GM06990 (cell line): Measurements from ENCODE around the gene ALOX5.

ENCODE experiments used
- DNase-seq: peaks from one replicate; pipeline ENCODE4 v3.0.0-alpha.2; 2011; ENCODE audit not compliant: insufficient read length; ENCODE audit errors: extremely low read depth
- H3K27me3 ChIP-seq: replicated peaks from 2 replicates; pipeline ENCODE4 v1.6.0; 2011; ENCODE audit warnings: low read length; ENCODE audit not compliant: control insufficient read depth, insufficient read depth
- H3K36me3 ChIP-seq: 2 replicates; pipeline ENCODE4 v1.5.1; 2011; ENCODE audit warnings: low read length; ENCODE audit not compliant: control insufficient read depth, insufficient read depth
- H3K4me3 ChIP-seq: replicated peaks from 2 replicates; pipeline ENCODE4 v1.5.1; 2011; ENCODE audit warnings: low read depth, mild to moderate bottlenecking, control low read depth, low read length
- TF ChIP-seq, protein P1 (sequence below): IDR thresholded peaks from 2 replicates; pipeline ENCODE4 v1.5.1; 2011; ENCODE audit warnings: low read length, control low read depth, mild to moderate bottlenecking, inconsistent platforms; ENCODE audit not compliant: insufficient read depth, poor library complexity, severe bottlenecking

The ALOX5 gene

DNA sequence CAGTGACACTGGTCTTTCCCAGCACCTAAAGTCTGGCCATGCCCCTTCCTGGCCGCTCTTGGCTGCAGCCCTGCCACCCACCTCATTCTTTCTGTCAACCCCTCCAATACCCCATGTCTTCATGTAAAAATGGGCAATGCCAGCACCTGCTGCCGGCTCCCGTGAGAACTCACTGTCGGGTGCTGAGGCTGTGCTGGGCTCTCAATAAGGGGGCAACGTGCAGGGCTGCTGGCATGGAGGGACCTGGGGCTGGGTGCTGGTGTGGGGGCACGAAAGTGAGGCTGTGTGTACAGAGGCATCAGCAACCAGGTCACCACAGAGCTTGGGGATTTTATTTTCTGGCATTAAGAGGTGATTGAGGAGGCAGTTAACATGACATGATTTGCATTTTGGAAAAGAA lies 65.3 kb downstream of the ALOX5 start:
- Histone ChIP-seq H3K27me3 (no peaks in the 10 kb centered on the region), H3K4me3 (no peak overlapping the region), H3K36me3 (peaks cover 3% of the 10 kb centered on the region)
- no peak for DNase-seq
- TF ChIP-seq, protein P1, sequence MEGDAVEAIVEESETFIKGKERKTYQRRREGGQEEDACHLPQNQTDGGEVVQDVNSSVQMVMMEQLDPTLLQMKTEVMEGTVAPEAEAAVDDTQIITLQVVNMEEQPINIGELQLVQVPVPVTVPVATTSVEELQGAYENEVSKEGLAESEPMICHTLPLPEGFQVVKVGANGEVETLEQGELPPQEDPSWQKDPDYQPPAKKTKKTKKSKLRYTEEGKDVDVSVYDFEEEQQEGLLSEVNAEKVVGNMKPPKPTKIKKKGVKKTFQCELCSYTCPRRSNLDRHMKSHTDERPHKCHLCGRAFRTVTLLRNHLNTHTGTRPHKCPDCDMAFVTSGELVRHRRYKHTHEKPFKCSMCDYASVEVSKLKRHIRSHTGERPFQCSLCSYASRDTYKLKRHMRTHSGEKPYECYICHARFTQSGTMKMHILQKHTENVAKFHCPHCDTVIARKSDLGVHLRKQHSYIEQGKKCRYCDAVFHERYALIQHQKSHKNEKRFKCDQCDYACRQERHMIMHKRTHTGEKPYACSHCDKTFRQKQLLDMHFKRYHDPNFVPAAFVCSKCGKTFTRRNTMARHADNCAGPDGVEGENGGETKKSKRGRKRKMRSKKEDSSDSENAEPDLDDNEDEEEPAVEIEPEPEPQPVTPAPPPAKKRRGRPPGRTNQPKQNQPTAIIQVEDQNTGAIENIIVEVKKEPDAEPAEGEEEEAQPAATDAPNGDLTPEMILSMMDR = no peak

- TF ChIP-seq, protein P1 = no peak
- H3K36me3 ChIP-seq = peaks cover 3% of the 10 kb centered on the region
- H3K27me3 ChIP-seq = no peaks in the 10 kb centered on the region
- DNase-seq = no peak
- no peak overlapping the region for H3K4me3 ChIP-seq
These were observed 65.9 kb downstream of the ALOX5 start for GRCh38 chr10:45439873-45440272.

- H3K36me3 ChIP-seq = peaks cover 3% of the 10 kb centered on the region
- TF ChIP-seq, protein P1 = no peak
- DNase-seq = no peak
These were observed 66.6 kb downstream of the ALOX5 start for GRCh38 chr10:45440511-45441062.

GRCh38 chr10:45441239-45442190 lies 67.5 kb downstream of the ALOX5 start:
- DNase-seq = no peak
- Histone ChIP-seq H3K27me3 (no peaks in the 10 kb centered on the region), H3K36me3 (peaks cover 3% of the 10 kb centered on the region)

More at GRCh38 chr10:45440511-45441062, 66.6 kb downstream of the ALOX5 start:
- Histone ChIP-seq H3K27me3 (no peaks in the 10 kb centered on the region), H3K4me3 (no peak overlapping the region)

GRCh38 chr10:45442251-45442650 lies 68.2 kb downstream of the ALOX5 start:
- Histone ChIP-seq H3K4me3 (no peak overlapping the region), H3K27me3 (no peaks in the 10 kb centered on the region), H3K36me3 (peaks cover 3% of the 10 kb centered on the region)
- TF ChIP-seq, protein P1 = no peak
- no peak for DNase-seq

More at GRCh38 chr10:45441239-45442190, 67.5 kb downstream of the ALOX5 start:
- H3K4me3 ChIP-seq = no peak overlapping the region
- TF ChIP-seq, protein P1 = no peak
